GM19043 (cell line): ENCODE measurements around the gene ABCC3.

Experiments used
- ATAC-seq: cut with Tn5 transposase; IDR thresholded peaks from one replicate; pipeline ENCODE4 v1.9.1; 2021; ENCODE audit warnings: low read depth; ENCODE audit not compliant: unreplicated experiment

Gene ABCC3

GRCh38 chr17:50725769-50726655 lies 91.3 kb downstream of the ABCC3 start:
- no peak for ATAC-seq

- no peak for ATAC-seq
Observed at GRCh38 chr17:50728112-50728429, 93.4 kb downstream of the ABCC3 start.

GRCh38 chr17:50728881-50729765 lies 94.4 kb downstream of the ABCC3 start:
- ATAC-seq, result no peak

- no peak for ATAC-seq
Observed at GRCh38 chr17:50731575-50732460, 97.1 kb downstream of the ABCC3 start.

GRCh38 chr17:50735287-50735686 lies 100.6 kb downstream of the ABCC3 start:
- ATAC-seq, result no peak

- ATAC-seq, result no peak
Observed at GRCh38 chr17:50737118-50737698, 102.5 kb downstream of the ABCC3 start.

GRCh38 chr17:50739098-50739497 lies 104.4 kb downstream of the ABCC3 start:
- no peak for ATAC-seq
